GM23338 (cell line): Measurements from ENCODE around the gene TXNL4A.

ENCODE experiments used
- CREB1 ChIP-seq: fragments of 250-450 bp; sonication (Bioruptor Pico); IDR thresholded peaks from 2 replicates; pipeline ENCODE4 v1.5.0; 2020; ENCODE audit warnings: low read depth, mild to moderate bottlenecking, moderate library complexity
- EZH2 ChIP-seq: fragments of 200-600 bp; sonication (generic); IDR thresholded peaks from one replicate; pipeline ENCODE4 v1.8.0; 2017; ENCODE audit warnings: antibody characterized with exemption, mild to moderate bottlenecking, low read depth; ENCODE audit not compliant: unreplicated experiment
- EZH2phosphoT487 ChIP-seq: fragments of 200-600 bp; sonication (generic); IDR thresholded peaks from one replicate; pipeline ENCODE4 v1.8.1; 2018; ENCODE audit warnings: antibody characterized with exemption; ENCODE audit not compliant: unreplicated experiment
- JUNB ChIP-seq: IDR thresholded peaks from one replicate; pipeline ENCODE4 v1.6.1; 2016; ENCODE audit warnings: antibody characterized with exemption; ENCODE audit not compliant: unreplicated experiment
- NANOG ChIP-seq: IDR thresholded peaks from 2 replicates; pipeline ENCODE4 v1.6.1; 2016; ENCODE audit warnings: antibody characterized with exemption, borderline replicate concordance
- POLR2AphosphoS5 ChIP-seq: IDR thresholded peaks from 2 replicates; pipeline ENCODE4 v1.6.1; 2016; ENCODE audit warnings: antibody characterized with exemption, low read depth
- STAT1 ChIP-seq: IDR thresholded peaks from one replicate; pipeline ENCODE4 v1.6.1; 2016; ENCODE audit warnings: antibody characterized with exemption; ENCODE audit not compliant: unreplicated experiment
- ZNF114 ChIP-seq: fragments of 250-450 bp; sonication (Bioruptor Pico); IDR thresholded peaks from 2 replicates; pipeline ENCODE4 v1.5.0; 2020; ENCODE audit warnings: mild to moderate bottlenecking, moderate library complexity
- ZNF331 ChIP-seq: fragments of 250-450 bp; sonication (Bioruptor Pico); IDR thresholded peaks from 2 replicates; pipeline ENCODE4 v1.5.0; 2020; ENCODE audit warnings: low read depth, mild to moderate bottlenecking, moderate library complexity
- TF ChIP-seq, protein P1 (sequence below), 2 experiments: fragments of 200-600 bp in 1 of 2; sonication (generic) in 1 of 2; conservative IDR thresholded peaks; 2 replicates each; pipeline versions ENCODE4 v1.5.1 to v1.6.1; 2016 to 2017; ENCODE audit warnings: antibody characterized with exemption in 2 of 2, low read depth in 2 of 2, mild to moderate bottlenecking in 2 of 2, moderate library complexity in 1 of 2
- TF ChIP-seq, protein P2 (sequence below): IDR thresholded peaks from one replicate; pipeline ENCODE4 v1.6.1; 2018; ENCODE audit warnings: antibody characterized with exemption; ENCODE audit not compliant: unreplicated experiment
- TF ChIP-seq, protein P3 (sequence below): IDR thresholded peaks from 2 replicates; pipeline ENCODE4 v1.6.1; 2016; ENCODE audit warnings: antibody characterized with exemption

DNA sequence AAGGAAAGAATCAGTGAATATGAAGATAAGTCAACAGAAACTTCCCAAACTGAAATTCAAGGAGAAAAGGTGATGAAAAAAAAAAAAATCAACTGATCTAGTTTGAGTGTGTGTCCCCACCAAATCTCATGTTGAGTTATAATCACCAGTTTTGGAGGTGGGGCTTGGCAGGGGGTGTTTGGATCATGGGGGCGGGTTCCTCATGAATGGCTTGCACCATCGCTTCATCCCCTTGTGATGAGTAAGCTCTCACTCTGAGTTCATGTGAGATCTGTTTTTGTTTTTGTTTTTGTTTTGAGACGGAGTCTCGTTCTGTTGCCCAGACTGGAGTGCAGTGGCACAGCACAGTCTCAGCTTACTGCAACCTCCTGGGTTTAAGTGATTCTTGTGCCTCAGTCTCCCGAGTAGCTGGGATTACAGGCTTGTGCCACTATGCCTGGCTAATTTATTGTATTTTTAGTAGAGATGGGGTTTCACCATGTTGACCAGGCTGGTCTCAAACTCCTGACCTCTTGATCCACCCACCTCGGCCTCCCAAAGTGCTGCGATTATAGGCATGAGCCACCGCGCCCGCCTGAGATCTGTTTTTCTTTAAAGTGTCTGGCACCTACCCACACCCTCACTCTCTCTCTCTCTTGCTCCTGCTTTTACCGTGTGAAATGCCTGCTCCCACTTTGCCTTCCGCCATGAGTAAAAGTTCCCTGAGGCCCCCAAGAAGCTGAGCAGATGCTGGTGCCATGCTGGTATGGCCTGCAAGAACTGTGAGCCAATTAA is 32.9 kb downstream of the TXNL4A start:
- TF ChIP-seq, protein P1, sequence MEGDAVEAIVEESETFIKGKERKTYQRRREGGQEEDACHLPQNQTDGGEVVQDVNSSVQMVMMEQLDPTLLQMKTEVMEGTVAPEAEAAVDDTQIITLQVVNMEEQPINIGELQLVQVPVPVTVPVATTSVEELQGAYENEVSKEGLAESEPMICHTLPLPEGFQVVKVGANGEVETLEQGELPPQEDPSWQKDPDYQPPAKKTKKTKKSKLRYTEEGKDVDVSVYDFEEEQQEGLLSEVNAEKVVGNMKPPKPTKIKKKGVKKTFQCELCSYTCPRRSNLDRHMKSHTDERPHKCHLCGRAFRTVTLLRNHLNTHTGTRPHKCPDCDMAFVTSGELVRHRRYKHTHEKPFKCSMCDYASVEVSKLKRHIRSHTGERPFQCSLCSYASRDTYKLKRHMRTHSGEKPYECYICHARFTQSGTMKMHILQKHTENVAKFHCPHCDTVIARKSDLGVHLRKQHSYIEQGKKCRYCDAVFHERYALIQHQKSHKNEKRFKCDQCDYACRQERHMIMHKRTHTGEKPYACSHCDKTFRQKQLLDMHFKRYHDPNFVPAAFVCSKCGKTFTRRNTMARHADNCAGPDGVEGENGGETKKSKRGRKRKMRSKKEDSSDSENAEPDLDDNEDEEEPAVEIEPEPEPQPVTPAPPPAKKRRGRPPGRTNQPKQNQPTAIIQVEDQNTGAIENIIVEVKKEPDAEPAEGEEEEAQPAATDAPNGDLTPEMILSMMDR (conservative IDR thresholded peaks at IDR 0.05; ENCODE audit: low read depth in 2 of 2) = no peak
- TF ChIP-seq JUNB (no peak), EZH2 (no peak), NANOG (no peak), CREB1 (CRISPR knock-in tag) (no peak), POLR2AphosphoS5 (no peak), EZH2phosphoT487 (no peak), STAT1 (no peak), ZNF331 (CRISPR knock-in tag) (no peak), ZNF114 (CRISPR knock-in tag) (no peak)
- TF ChIP-seq, protein P2, sequence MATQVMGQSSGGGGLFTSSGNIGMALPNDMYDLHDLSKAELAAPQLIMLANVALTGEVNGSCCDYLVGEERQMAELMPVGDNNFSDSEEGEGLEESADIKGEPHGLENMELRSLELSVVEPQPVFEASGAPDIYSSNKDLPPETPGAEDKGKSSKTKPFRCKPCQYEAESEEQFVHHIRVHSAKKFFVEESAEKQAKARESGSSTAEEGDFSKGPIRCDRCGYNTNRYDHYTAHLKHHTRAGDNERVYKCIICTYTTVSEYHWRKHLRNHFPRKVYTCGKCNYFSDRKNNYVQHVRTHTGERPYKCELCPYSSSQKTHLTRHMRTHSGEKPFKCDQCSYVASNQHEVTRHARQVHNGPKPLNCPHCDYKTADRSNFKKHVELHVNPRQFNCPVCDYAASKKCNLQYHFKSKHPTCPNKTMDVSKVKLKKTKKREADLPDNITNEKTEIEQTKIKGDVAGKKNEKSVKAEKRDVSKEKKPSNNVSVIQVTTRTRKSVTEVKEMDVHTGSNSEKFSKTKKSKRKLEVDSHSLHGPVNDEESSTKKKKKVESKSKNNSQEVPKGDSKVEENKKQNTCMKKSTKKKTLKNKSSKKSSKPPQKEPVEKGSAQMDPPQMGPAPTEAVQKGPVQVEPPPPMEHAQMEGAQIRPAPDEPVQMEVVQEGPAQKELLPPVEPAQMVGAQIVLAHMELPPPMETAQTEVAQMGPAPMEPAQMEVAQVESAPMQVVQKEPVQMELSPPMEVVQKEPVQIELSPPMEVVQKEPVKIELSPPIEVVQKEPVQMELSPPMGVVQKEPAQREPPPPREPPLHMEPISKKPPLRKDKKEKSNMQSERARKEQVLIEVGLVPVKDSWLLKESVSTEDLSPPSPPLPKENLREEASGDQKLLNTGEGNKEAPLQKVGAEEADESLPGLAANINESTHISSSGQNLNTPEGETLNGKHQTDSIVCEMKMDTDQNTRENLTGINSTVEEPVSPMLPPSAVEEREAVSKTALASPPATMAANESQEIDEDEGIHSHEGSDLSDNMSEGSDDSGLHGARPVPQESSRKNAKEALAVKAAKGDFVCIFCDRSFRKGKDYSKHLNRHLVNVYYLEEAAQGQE = no peak
- TF ChIP-seq, protein P3, sequence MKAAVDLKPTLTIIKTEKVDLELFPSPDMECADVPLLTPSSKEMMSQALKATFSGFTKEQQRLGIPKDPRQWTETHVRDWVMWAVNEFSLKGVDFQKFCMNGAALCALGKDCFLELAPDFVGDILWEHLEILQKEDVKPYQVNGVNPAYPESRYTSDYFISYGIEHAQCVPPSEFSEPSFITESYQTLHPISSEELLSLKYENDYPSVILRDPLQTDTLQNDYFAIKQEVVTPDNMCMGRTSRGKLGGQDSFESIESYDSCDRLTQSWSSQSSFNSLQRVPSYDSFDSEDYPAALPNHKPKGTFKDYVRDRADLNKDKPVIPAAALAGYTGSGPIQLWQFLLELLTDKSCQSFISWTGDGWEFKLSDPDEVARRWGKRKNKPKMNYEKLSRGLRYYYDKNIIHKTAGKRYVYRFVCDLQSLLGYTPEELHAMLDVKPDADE = no peak
